GM19324 (cell line): ENCODE results near the gene FZR1.

ENCODE experiments used
- ATAC-seq: cut with Tn5 transposase; IDR thresholded peaks from one replicate; pipeline ENCODE4 v1.9.1; 2021; ENCODE audit warnings: mild to moderate bottlenecking, moderate library complexity; ENCODE audit not compliant: unreplicated experiment, low FRiP score

The FZR1 gene

GRCh38 chr19:3586707-3587346 lies 80.7 kb downstream of the FZR1 start:
- no peak for ATAC-seq
